Astrocyte (in vitro differentiated cells and primary cell): ENCODE measurements around the gene GPC5. TPM values are rescaled to one million over a fixed set of nuclear protein-coding genes. Genes with fewer than 3 reads are reported as not detected.
A peak's percentile ranks its signal among the peaks of the same experiment; 100 is the strongest.
"Not testable (repeated sequence)": the region's sequence is repeated elsewhere in the genome, so short reads cannot be mapped to it uniquely, and the experiment has no call there.

ENCODE experiments used
- DNase-seq: peaks from one replicate; pipeline ENCODE4 v3.0.0-alpha.2; 2010; ENCODE audit warnings: low read depth
- FAIRE-seq: peaks from 2 replicates; lab custom pipeline; 2011; peaks lifted over from hg19 to GRCh38; lab: Jason Lieb, UNC
- H2AFZ ChIP-seq: 2 replicates; pipeline ENCODE4 v1.6.0; 2012; ENCODE audit warnings: low read depth, low read length, inconsistent platforms
- H3K27ac ChIP-seq: 2 replicates; pipeline ENCODE4 v1.5.1; 2011; ENCODE audit warnings: low read depth, low read length, inconsistent platforms
- H3K27me3 ChIP-seq: 2 replicates; pipeline ENCODE4 v1.6.0; 2011; ENCODE audit warnings: low read length, inconsistent platforms; ENCODE audit not compliant: insufficient read depth
- H3K36me3 ChIP-seq: 2 replicates; pipeline ENCODE4 v1.5.1; 2011; ENCODE audit warnings: low read length, inconsistent platforms; ENCODE audit not compliant: insufficient read depth
- H3K4me1 ChIP-seq: 2 replicates; pipeline ENCODE4 v1.5.1; 2011; ENCODE audit warnings: low read length, inconsistent platforms; ENCODE audit not compliant: insufficient read depth
- H3K4me2 ChIP-seq: 2 replicates; pipeline ENCODE4 v1.6.0; 2012; ENCODE audit warnings: low read length, inconsistent platforms
- H3K4me3 ChIP-seq: 2 replicates; pipeline ENCODE4 v1.5.1; 2011; ENCODE audit warnings: low read depth, mild to moderate bottlenecking, low read length, inconsistent platforms; ENCODE audit not compliant: insufficient read depth
- H3K79me2 ChIP-seq: 2 replicates; pipeline ENCODE4 v1.6.0; 2012; ENCODE audit warnings: mild to moderate bottlenecking, low read length, inconsistent platforms; ENCODE audit not compliant: insufficient read depth
- H3K9ac ChIP-seq: 2 replicates; pipeline ENCODE4 v1.6.0; 2012; ENCODE audit warnings: mild to moderate bottlenecking, low read length, inconsistent platforms
- H3K9me3 ChIP-seq: 2 replicates; pipeline ENCODE4 v1.5.1; 2012; ENCODE audit warnings: low read depth, mild to moderate bottlenecking, low read length, inconsistent platforms; ENCODE audit not compliant: insufficient read depth
- H4K20me1 ChIP-seq: 2 replicates; pipeline ENCODE4 v1.6.0; 2012; ENCODE audit warnings: low read length, inconsistent platforms; ENCODE audit not compliant: insufficient read depth
- H3K27ac Mint-ChIP-seq: one replicate; pipeline ENCODE4 v1.8.0; 2021; ENCODE audit warnings: mild to moderate bottlenecking, mixed read lengths; ENCODE audit not compliant: unreplicated experiment
- H3K27me3 Mint-ChIP-seq: one replicate; pipeline ENCODE4 v1.8.0; 2021; ENCODE audit warnings: low read depth, mixed read lengths; ENCODE audit not compliant: unreplicated experiment
- H3K36me3 Mint-ChIP-seq: one replicate; pipeline ENCODE4 v1.8.0; 2021; ENCODE audit warnings: low read depth, mixed read lengths; ENCODE audit not compliant: unreplicated experiment
- H3K4me1 Mint-ChIP-seq: one replicate; pipeline ENCODE4 v1.8.0; 2021; ENCODE audit warnings: low read depth, mixed read lengths; ENCODE audit not compliant: unreplicated experiment
- H3K4me3 Mint-ChIP-seq: one replicate; pipeline ENCODE4 v1.8.0; 2021; ENCODE audit warnings: mild to moderate bottlenecking, moderate library complexity, mixed read lengths; ENCODE audit not compliant: unreplicated experiment
- H3K9me3 Mint-ChIP-seq: one replicate; pipeline ENCODE4 v1.8.0; 2021; ENCODE audit warnings: mild to moderate bottlenecking, mixed read lengths; ENCODE audit not compliant: unreplicated experiment
- CTCF ChIP-seq: IDR thresholded peaks from 2 replicates; pipeline ENCODE4 v1.5.1; 2011; ENCODE audit warnings: low read depth, mild to moderate bottlenecking, inconsistent platforms, low read length, moderate library complexity; ENCODE audit not compliant: insufficient read depth
- EZH2 ChIP-seq: IDR thresholded peaks from 2 replicates; pipeline ENCODE4 v1.6.1; 2012; ENCODE audit warnings: mild to moderate bottlenecking, low read length, inconsistent platforms; ENCODE audit not compliant: insufficient read depth
- total RNA-seq: library from RNA; stranded (reverse); gene quantifications from 2 replicates; pipeline ENCODE4 v1.2.1, GENCODE V29; 2021

The GPC5 gene
- total RNA-seq, 1 donor from 2014 or later, result 1.1 TPM

- no peaks in the 10 kb centered on the region for H3K9me3 Mint-ChIP-seq
- Histone ChIP-seq H4K20me1 (no peaks in the 10 kb centered on the region), H3K4me2 (no peak overlapping the region), H3K9me3 (no peaks in the 10 kb centered on the region), H3K27me3 (no peaks in the 10 kb centered on the region), H3K4me3 (no peak overlapping the region), H3K9ac (no peak overlapping the region), H3K4me1 (no peaks in the 10 kb centered on the region), H3K36me3 (no peaks in the 10 kb centered on the region), H2AFZ (no peak overlapping the region), H3K79me2 (no peaks in the 10 kb centered on the region), H3K27ac (no peak overlapping the region)
- no peak for DNase-seq
- no peaks in the 10 kb centered on the region for H3K36me3 Mint-ChIP-seq
- H3K27ac Mint-ChIP-seq, result no peak overlapping the region
- no peaks in the 10 kb centered on the region for H3K27me3 Mint-ChIP-seq
- FAIRE-seq, result no peak
- TF ChIP-seq CTCF (no peak), EZH2 (no peak)
- H3K4me1 Mint-ChIP-seq, result peaks cover 4% of the 10 kb centered on the region
- H3K4me3 Mint-ChIP-seq, result no peak overlapping the region
These were observed 494.6 kb downstream of the GPC5 start for GRCh38 chr13:91893040-91893439.

- Mint-ChIP-seq H3K27ac (no peak overlapping the region), H3K36me3 (no peaks in the 10 kb centered on the region), H3K4me1 (peaks cover 4% of the 10 kb centered on the region), H3K27me3 (no peaks in the 10 kb centered on the region), H3K9me3 (no peaks in the 10 kb centered on the region), H3K4me3 (no peak overlapping the region)
- peak; percentile 2 for DNase-seq
- Histone ChIP-seq H3K4me2 (no peak overlapping the region), H3K9me3 (no peaks in the 10 kb centered on the region), H3K4me3 (no peak overlapping the region), H4K20me1 (no peaks in the 10 kb centered on the region), H3K27ac (no peak overlapping the region), H2AFZ (no peak overlapping the region), H3K79me2 (no peaks in the 10 kb centered on the region), H3K27me3 (no peaks in the 10 kb centered on the region), H3K9ac (no peak overlapping the region), H3K36me3 (no peaks in the 10 kb centered on the region), H3K4me1 (no peaks in the 10 kb centered on the region)
- FAIRE-seq, result no peak
- TF ChIP-seq CTCF, result no peak
- TF ChIP-seq EZH2, result no peak
These were observed 495.9 kb downstream of the GPC5 start for GRCh38 chr13:91894316-91894715.

DNA sequence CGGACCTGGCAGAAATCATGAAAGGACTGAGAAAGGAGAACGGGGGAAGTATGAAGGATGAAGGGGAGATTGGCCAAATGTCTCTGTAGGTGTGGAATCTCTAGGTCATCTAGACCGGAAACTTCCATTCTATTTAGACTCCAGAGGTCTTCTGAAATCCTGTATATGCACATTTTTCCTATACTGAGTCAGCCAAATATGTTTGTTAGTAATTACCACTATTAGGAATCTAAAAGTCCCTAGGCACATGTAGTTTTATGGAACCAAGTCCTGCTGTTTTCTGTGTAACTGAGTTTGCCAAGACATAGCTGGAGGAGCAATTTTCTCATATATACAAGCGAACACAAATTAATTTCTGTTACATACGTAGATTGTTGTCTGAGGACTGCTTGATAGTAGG is 498.1 kb downstream of the GPC5 start:
- Histone ChIP-seq H3K27ac (no peak overlapping the region), H3K9ac (no peak overlapping the region), H3K4me2 (no peak overlapping the region), H3K36me3 (no peaks in the 10 kb centered on the region), H3K27me3 (no peaks in the 10 kb centered on the region), H3K9me3 (no peaks in the 10 kb centered on the region), H4K20me1 (no peaks in the 10 kb centered on the region), H3K79me2 (no peaks in the 10 kb centered on the region), H3K4me1 (no peaks in the 10 kb centered on the region), H3K4me3 (no peak overlapping the region), H2AFZ (no peak overlapping the region)
- DNase-seq, result no peak
- Mint-ChIP-seq H3K27ac (no peak overlapping the region), H3K4me3 (no peak overlapping the region), H3K27me3 (no peaks in the 10 kb centered on the region), H3K9me3 (no peaks in the 10 kb centered on the region), H3K36me3 (no peaks in the 10 kb centered on the region), H3K4me1 (peaks cover 4% of the 10 kb centered on the region)
- no peak for FAIRE-seq
- TF ChIP-seq EZH2 (no peak), CTCF (no peak)

DNA sequence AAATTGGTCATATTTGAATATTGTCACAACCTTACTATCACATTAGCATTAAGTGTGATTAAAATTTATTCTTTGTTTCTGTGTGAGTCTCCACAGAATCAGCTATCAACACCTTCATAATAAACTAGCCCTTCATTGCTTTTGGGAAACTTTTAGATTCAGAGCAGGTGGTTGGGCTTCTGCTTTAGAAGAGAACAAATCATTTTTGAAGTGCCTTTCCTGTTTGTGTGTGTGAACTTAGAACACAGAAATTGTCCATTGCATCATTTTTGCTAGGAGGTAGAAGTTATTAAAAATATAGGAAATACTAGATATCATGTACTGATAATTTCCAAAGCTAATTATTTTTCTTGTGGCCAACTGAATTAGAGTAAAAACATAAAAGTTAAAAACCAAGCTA is 500.6 kb downstream of the GPC5 start:
- H3K9ac ChIP-seq, H3K36me3 ChIP-seq, H3K36me3 Mint-ChIP-seq, H2AFZ ChIP-seq, H3K4me3 Mint-ChIP-seq, H3K4me1 Mint-ChIP-seq, H3K9me3 Mint-ChIP-seq, H3K27me3 ChIP-seq, H3K27ac ChIP-seq, H3K9me3 ChIP-seq, FAIRE-seq, H3K4me3 ChIP-seq, H4K20me1 ChIP-seq, H3K4me1 ChIP-seq, DNase-seq, H3K27ac Mint-ChIP-seq, H3K79me2 ChIP-seq, H3K4me2 ChIP-seq, H3K27me3 Mint-ChIP-seq: not testable (repeated sequence)
